Measurements from ENCODE around the gene ANKRD28.
"Not testable (repeated sequence)": the region's sequence is repeated elsewhere in the genome, so short reads cannot be mapped to it uniquely, and the experiment has no call there.

Gene ANKRD28

DNA sequence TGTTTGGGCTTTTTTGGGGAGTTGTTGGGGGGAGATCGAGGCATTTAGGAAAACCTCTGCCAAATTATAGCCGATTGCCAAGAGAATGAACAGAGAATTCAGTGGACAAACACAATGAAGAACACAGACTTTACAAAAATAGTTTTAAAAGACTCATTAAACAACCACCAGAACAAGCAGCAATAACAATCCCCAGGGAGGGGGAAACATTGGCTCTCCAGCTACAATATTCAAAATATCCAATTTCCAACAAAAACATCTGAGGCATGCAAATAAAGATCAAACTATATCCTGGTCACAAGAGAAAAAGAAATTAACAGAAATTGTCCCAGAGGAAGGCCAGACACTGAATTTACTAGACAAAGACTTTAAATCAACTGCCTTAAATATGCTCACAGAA is 24.5 kb upstream of the ANKRD28 start:
- Histone ChIP-seq H3K36me3 (ENCODE audit: control insufficient read depth in 2 of 2, insufficient read depth in 2 of 2, low read length in 2 of 2) (no peaks in the 10 kb centered on the region), H3K9me3 (ENCODE audit: control insufficient read depth in 2 of 2, low read length in 2 of 2) (no peaks in the 10 kb centered on the region), H3K27ac (ENCODE audit: low read depth in 2 of 2, low read length in 2 of 2) (no peak overlapping the region), H3K9ac (ENCODE audit: low read depth in 1 of 2, low read length in 2 of 2) (no peak overlapping the region), H3K4me1 (ENCODE audit: control insufficient read depth in 2 of 2, insufficient read depth in 2 of 2, low read length in 2 of 2) (no peaks in the 10 kb centered on the region), H3K27me3 (ENCODE audit: control insufficient read depth in 2 of 2, insufficient read depth in 2 of 2, low read length in 2 of 2) (no peaks in the 10 kb centered on the region), H3K4me3 (ENCODE audit: low read length in 2 of 2) (no peak overlapping the region)

DNA sequence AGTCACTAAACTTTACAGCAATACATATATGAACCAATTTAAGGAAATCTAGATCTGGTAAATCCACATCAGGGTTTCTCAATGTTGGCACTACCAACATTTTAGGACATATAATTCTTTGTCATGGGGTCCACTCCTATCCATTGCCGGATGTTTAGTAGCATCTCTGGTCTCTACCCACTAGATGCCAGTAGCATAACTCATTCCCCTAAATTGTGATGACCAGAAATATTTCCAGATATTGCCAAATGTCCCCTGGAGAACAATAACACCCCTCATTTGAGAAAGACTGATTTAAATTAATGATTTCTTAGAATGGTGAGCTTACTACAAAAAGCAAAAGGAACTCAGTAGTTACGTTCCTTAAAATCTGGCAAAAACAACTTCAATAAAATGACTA is 23.1 kb upstream of the ANKRD28 start:
- Histone ChIP-seq H3K9ac (ENCODE audit: low read depth in 1 of 2, low read length in 2 of 2) (no peak overlapping the region), H3K9me3 (ENCODE audit: control insufficient read depth in 2 of 2, low read length in 2 of 2) (no peaks in the 10 kb centered on the region), H3K4me3 (ENCODE audit: low read length in 2 of 2) (no peak overlapping the region), H3K27me3 (ENCODE audit: control insufficient read depth in 2 of 2, insufficient read depth in 2 of 2, low read length in 2 of 2) (no peaks in the 10 kb centered on the region), H3K27ac (ENCODE audit: low read depth in 2 of 2, low read length in 2 of 2) (no peak overlapping the region), H3K4me1 (ENCODE audit: control insufficient read depth in 2 of 2, insufficient read depth in 2 of 2, low read length in 2 of 2) (no peaks in the 10 kb centered on the region), H3K36me3 (ENCODE audit: control insufficient read depth in 2 of 2, insufficient read depth in 2 of 2, low read length in 2 of 2) (no peaks in the 10 kb centered on the region)

DNA sequence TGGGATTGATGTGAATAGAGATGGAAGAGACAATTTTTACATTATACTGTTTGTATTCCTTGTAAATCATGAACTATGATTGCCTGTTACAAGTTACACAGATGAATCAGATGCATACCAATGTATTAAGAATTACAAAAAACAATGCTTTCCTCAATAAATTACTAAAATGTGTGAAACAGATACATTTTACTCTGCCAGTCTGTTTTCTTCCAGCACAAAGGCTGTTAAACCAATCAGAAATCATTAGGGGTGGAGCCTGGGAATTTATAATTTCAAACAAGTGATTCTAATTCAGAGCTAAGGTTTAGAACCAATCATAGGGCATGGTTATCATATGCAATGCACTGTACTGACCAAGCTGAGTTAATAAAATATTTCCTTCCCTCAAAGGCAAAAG is 21.8 kb upstream of the ANKRD28 start:
- H3K27me3 ChIP-seq (ENCODE audit: control insufficient read depth in 2 of 2, insufficient read depth in 2 of 2, low read length in 2 of 2): no peaks in the 10 kb centered on the region
- H3K27ac ChIP-seq (ENCODE audit: low read depth in 2 of 2, low read length in 2 of 2): no peak overlapping the region
- H3K4me1 ChIP-seq (ENCODE audit: control insufficient read depth in 2 of 2, insufficient read depth in 2 of 2, low read length in 2 of 2): no peaks in the 10 kb centered on the region
- no peaks in the 10 kb centered on the region for H3K36me3 ChIP-seq (ENCODE audit: control insufficient read depth in 2 of 2, insufficient read depth in 2 of 2, low read length in 2 of 2)
- no peak overlapping the region for H3K9ac ChIP-seq (ENCODE audit: low read depth in 1 of 2, low read length in 2 of 2)
- no peak overlapping the region for H3K4me3 ChIP-seq (ENCODE audit: low read length in 2 of 2)
- H3K9me3 ChIP-seq (ENCODE audit: control insufficient read depth in 2 of 2, low read length in 2 of 2): no peaks in the 10 kb centered on the region

DNA sequence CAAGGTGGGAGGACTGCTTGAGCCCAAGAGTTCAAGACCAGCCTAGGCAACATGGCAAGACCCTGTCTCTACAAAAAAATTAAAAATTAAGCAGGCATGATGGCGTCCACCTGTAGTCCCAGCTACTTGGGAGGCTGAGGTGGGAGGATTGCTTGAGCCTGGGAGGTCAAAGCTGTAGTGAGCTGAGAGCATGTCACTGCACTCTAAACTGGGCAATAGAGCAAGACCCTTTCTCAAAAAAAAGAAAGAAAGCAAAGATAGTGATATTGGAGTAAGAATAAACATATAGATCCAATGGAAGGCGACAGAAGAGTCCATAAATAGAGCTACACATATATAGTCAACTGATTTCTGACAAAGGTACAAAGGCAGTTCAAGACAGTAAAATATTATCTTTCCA is 21.3 kb upstream of the ANKRD28 start:
- H3K27ac ChIP-seq (ENCODE audit: low read depth in 2 of 2, low read length in 2 of 2): no peak overlapping the region
- H3K4me1 ChIP-seq (ENCODE audit: control insufficient read depth in 2 of 2, insufficient read depth in 2 of 2, low read length in 2 of 2): no peaks in the 10 kb centered on the region
- no peaks in the 10 kb centered on the region for H3K36me3 ChIP-seq (ENCODE audit: control insufficient read depth in 2 of 2, insufficient read depth in 2 of 2, low read length in 2 of 2)
- H3K27me3 ChIP-seq (ENCODE audit: control insufficient read depth in 2 of 2, insufficient read depth in 2 of 2, low read length in 2 of 2): no peaks in the 10 kb centered on the region
- no peak overlapping the region for H3K4me3 ChIP-seq (ENCODE audit: low read length in 2 of 2)
- H3K9me3 ChIP-seq (ENCODE audit: control insufficient read depth in 2 of 2, low read length in 2 of 2): no peaks in the 10 kb centered on the region
- H3K9ac ChIP-seq (ENCODE audit: low read depth in 1 of 2, low read length in 2 of 2): no peak overlapping the region

DNA sequence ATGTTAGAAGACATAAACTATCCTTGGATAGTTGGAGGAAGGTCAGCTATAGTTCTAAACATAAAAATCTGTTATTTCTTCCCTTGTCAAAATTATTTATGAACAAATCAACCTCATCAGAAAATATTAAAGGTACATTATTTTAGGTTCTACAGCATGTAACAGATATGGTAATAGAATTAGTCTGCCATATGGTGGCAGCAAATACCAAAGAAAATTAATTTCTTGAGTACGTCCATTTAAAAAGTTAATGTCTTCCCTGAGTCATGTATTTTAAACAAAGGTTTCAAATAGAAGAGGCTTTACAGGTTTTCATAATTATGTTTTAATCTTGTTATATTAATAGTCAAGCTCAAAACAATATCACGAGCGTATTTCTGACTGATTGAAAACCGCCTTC is 17.9 kb upstream of the ANKRD28 start:
- Histone ChIP-seq H3K27me3 (ENCODE audit: control insufficient read depth in 2 of 2, insufficient read depth in 2 of 2, low read length in 2 of 2) (no peaks in the 10 kb centered on the region), H3K36me3 (ENCODE audit: control insufficient read depth in 2 of 2, insufficient read depth in 2 of 2, low read length in 2 of 2) (no peaks in the 10 kb centered on the region), H3K4me3 (ENCODE audit: low read length in 2 of 2) (no peak overlapping the region), H3K9ac (ENCODE audit: low read depth in 1 of 2, low read length in 2 of 2) (no peak overlapping the region), H3K27ac (ENCODE audit: low read depth in 2 of 2, low read length in 2 of 2) (no peak overlapping the region), H3K9me3 (ENCODE audit: control insufficient read depth in 2 of 2, low read length in 2 of 2) (no peaks in the 10 kb centered on the region), H3K4me1 (ENCODE audit: control insufficient read depth in 2 of 2, insufficient read depth in 2 of 2, low read length in 2 of 2) (no peaks in the 10 kb centered on the region)

DNA sequence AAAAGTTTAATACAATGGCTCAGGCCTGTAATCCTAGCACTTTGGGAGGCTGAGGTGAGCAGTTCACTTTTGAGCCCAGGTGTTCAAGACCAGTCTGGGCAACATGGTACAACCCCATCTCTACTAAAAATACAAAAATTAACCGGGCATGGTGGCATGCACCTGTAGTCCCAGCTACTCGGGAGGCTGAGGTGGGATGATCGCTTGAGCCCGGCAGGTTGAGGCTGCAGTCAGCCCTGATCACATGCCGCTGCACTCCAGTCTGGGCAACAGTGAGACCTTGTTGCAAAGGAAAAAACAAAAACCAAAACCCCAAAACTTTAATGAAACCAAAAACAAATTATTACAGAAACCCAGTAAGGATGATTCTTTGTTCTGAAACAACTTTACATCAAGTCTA is 15.3 kb upstream of the ANKRD28 start:
- H3K27me3 ChIP-seq (ENCODE audit: control insufficient read depth in 2 of 2, insufficient read depth in 2 of 2, low read length in 2 of 2); H3K4me1 ChIP-seq (ENCODE audit: control insufficient read depth in 2 of 2, insufficient read depth in 2 of 2, low read length in 2 of 2); H3K36me3 ChIP-seq (ENCODE audit: control insufficient read depth in 2 of 2, insufficient read depth in 2 of 2, low read length in 2 of 2); H3K9me3 ChIP-seq (ENCODE audit: control insufficient read depth in 2 of 2, low read length in 2 of 2); H3K9ac ChIP-seq (ENCODE audit: low read depth in 1 of 2, low read length in 2 of 2); H3K4me3 ChIP-seq (ENCODE audit: low read length in 2 of 2); H3K27ac ChIP-seq (ENCODE audit: low read depth in 2 of 2, low read length in 2 of 2): not testable (repeated sequence)

DNA sequence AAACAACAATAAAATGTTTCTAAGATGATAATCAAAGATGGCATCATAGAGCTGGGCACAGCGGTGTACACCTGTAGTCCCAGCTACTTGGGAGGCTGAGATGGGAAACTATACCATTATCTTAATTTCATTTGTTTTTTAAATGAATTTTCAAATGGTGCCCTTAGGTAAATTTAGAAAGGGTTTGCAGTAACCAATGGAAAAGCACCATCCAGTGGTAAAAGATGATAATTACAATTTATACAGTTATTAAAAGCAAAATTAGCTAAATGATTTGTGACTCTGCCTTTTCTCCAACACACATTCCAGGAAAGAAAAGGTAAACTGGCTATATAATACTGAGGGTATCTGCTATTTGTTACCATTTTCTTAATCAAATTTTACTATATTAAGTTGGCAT is 14.4 kb upstream of the ANKRD28 start:
- Histone ChIP-seq H3K9me3 (ENCODE audit: control insufficient read depth in 2 of 2, low read length in 2 of 2) (no peaks in the 10 kb centered on the region), H3K9ac (ENCODE audit: low read depth in 1 of 2, low read length in 2 of 2) (no peak overlapping the region), H3K27ac (ENCODE audit: low read depth in 2 of 2, low read length in 2 of 2) (no peak overlapping the region), H3K4me3 (ENCODE audit: low read length in 2 of 2) (no peak overlapping the region), H3K36me3 (ENCODE audit: control insufficient read depth in 2 of 2, insufficient read depth in 2 of 2, low read length in 2 of 2) (no peaks in the 10 kb centered on the region), H3K27me3 (ENCODE audit: control insufficient read depth in 2 of 2, insufficient read depth in 2 of 2, low read length in 2 of 2) (no peaks in the 10 kb centered on the region), H3K4me1 (ENCODE audit: control insufficient read depth in 2 of 2, insufficient read depth in 2 of 2, low read length in 2 of 2) (no peaks in the 10 kb centered on the region)

DNA sequence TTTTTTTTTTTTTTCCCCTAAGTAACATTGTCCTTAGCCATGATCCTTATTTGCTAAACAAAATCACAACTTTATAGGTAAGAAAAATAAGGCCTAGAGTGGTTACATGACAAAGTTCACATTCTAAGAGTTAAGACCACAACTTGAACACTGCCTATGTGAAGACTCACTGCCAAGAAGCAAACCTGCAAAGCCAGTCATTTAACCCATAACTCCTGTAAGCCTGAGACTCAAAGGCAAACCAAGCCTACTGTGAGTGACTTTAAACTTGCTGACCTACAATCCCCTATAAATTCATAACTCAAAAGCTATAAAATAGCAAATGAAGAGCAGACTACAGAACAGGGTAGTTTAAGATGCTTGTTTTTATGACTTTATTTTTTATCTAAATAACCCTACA is 12.9 kb upstream of the ANKRD28 start:
- H3K27ac ChIP-seq (ENCODE audit: low read depth in 2 of 2, low read length in 2 of 2): no peak overlapping the region

DNA sequence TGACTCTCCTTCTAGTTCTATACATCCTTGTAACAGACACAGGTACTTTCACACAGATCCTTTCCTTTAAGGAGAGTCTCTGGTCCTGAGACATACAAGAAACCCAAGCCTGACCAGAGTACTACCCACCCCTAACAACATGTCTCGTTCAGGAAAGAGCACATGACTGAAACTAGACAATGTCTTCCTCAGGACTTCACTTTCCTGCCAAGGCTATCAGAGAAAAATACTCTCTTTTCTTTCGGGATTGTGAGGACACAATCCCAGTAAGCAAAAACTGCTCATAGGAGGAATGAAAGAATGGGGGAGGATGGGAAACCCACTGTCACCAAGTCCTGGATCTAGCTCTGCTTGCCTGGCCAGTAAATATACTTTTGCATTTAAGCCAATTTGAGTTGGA is 11.5 kb upstream of the ANKRD28 start:
- no peaks in the 10 kb centered on the region for H3K27me3 ChIP-seq (ENCODE audit: control insufficient read depth in 2 of 2, insufficient read depth in 2 of 2, low read length in 2 of 2)
- no peaks in the 10 kb centered on the region for H3K4me1 ChIP-seq (ENCODE audit: control insufficient read depth in 2 of 2, insufficient read depth in 2 of 2, low read length in 2 of 2)
- no peak overlapping the region for H3K4me3 ChIP-seq (ENCODE audit: low read length in 2 of 2)
- no peak overlapping the region for H3K9ac ChIP-seq (ENCODE audit: low read depth in 1 of 2, low read length in 2 of 2)
- no peaks in the 10 kb centered on the region for H3K36me3 ChIP-seq (ENCODE audit: control insufficient read depth in 2 of 2, insufficient read depth in 2 of 2, low read length in 2 of 2)
- no peaks in the 10 kb centered on the region for H3K9me3 ChIP-seq (ENCODE audit: control insufficient read depth in 2 of 2, low read length in 2 of 2)
- no peak overlapping the region for H3K27ac ChIP-seq (ENCODE audit: low read depth in 2 of 2, low read length in 2 of 2)

More for the DNA sequence above, 12.9 kb upstream of the ANKRD28 start:
- H3K4me3 ChIP-seq (ENCODE audit: low read length in 2 of 2): no peak overlapping the region
- no peaks in the 10 kb centered on the region for H3K36me3 ChIP-seq (ENCODE audit: control insufficient read depth in 2 of 2, insufficient read depth in 2 of 2, low read length in 2 of 2)
- H3K9me3 ChIP-seq (ENCODE audit: control insufficient read depth in 2 of 2, low read length in 2 of 2): no peaks in the 10 kb centered on the region
- H3K4me1 ChIP-seq (ENCODE audit: control insufficient read depth in 2 of 2, insufficient read depth in 2 of 2, low read length in 2 of 2): no peaks in the 10 kb centered on the region
- no peak overlapping the region for H3K9ac ChIP-seq (ENCODE audit: low read depth in 1 of 2, low read length in 2 of 2)
- H3K27me3 ChIP-seq (ENCODE audit: control insufficient read depth in 2 of 2, insufficient read depth in 2 of 2, low read length in 2 of 2): no peaks in the 10 kb centered on the region

DNA sequence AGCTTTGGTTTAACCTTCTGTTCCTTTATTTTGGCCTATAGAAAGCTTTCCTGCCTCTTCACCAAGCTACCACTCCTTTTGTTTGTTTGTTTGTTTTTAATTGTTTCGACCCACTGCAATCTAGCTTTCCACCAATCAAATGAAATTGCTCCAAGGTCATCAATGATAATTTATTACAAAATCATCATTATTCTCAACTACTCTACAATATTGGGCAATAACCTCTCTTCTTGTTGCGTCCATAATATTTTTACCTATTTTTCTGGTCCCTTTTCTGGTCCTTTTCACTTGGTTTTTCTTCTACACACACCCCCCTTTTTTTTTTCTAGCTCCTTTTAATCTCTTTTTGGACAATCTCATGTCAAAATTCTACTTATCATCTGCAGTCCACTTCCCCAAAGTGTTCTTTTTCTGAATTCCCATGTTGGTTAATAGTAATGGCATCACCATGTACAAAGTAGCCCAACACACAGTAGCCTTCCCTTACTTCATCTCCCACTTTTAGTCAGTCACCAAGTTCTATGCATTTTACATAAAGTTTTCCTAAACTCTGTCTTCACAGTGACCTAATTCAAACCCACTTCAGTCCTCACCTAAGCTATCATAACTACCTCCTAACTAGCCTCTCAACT is 11.0 kb upstream of the ANKRD28 start:
- Histone ChIP-seq H3K27me3 (ENCODE audit: control insufficient read depth in 2 of 2, insufficient read depth in 2 of 2, low read length in 2 of 2) (no peaks in the 10 kb centered on the region), H3K4me1 (ENCODE audit: control insufficient read depth in 2 of 2, insufficient read depth in 2 of 2, low read length in 2 of 2) (no peaks in the 10 kb centered on the region), H3K27ac (ENCODE audit: low read depth in 2 of 2, low read length in 2 of 2) (no peak overlapping the region), H3K36me3 (ENCODE audit: control insufficient read depth in 2 of 2, insufficient read depth in 2 of 2, low read length in 2 of 2) (no peaks in the 10 kb centered on the region), H3K9ac (ENCODE audit: low read depth in 1 of 2, low read length in 2 of 2) (no peak overlapping the region), H3K9me3 (ENCODE audit: control insufficient read depth in 2 of 2, low read length in 2 of 2) (no peaks in the 10 kb centered on the region), H3K4me3 (ENCODE audit: low read length in 2 of 2) (no peak overlapping the region)

DNA sequence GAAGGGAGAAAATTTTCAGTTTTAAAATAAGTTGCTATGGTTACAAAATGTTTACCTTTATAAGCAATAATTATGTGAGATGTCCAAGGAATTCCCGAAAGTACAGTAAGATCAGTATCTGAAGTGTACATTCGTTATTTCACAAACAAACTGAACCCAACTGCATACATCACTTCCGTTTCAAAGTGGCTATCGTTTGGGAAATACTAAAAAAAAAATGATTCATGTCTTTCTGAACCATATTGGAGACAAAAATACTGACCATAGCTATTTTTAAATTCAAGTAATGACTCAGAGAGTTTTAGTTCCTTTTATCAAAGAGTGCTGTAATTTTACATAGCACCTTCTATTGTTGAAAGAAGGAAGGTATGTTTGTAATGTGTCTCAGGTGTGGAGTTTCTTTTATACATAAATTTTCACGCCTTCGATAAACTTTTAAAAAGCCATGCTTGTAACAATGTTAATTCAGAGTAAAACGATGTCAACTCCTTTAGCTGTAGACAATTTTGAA is 8.0 kb upstream of the ANKRD28 start:
- Histone ChIP-seq H3K9ac (ENCODE audit: low read depth in 1 of 2, low read length in 2 of 2) (no peak overlapping the region), H3K27ac (ENCODE audit: low read depth in 2 of 2, low read length in 2 of 2) (no peak overlapping the region), H3K27me3 (ENCODE audit: control insufficient read depth in 2 of 2, insufficient read depth in 2 of 2, low read length in 2 of 2) (no peaks in the 10 kb centered on the region), H3K4me3 (ENCODE audit: low read length in 2 of 2) (no peak overlapping the region), H3K36me3 (ENCODE audit: control insufficient read depth in 2 of 2, insufficient read depth in 2 of 2, low read length in 2 of 2) (no peaks in the 10 kb centered on the region), H3K4me1 (ENCODE audit: control insufficient read depth in 2 of 2, insufficient read depth in 2 of 2, low read length in 2 of 2) (no peaks in the 10 kb centered on the region), H3K9me3 (ENCODE audit: control insufficient read depth in 2 of 2, low read length in 2 of 2) (no peaks in the 10 kb centered on the region)
